Measurements from ENCODE around the gene LRRC31.
A peak's percentile ranks its signal among the peaks of the same experiment; 100 is the strongest.

The LRRC31 gene

GRCh38 chr3:169869484-169870220, at the start of gene LRRC31:
Gene LRRC31, minus strand, starts transcription at chr3:169869935. Its CDS starts 128 bp downstream, at chr3:169869807.
- DNase-seq (ENCODE audit: low read depth) = no peak
- no peak for TF ChIP-seq CTCF (IDR thresholded peaks at IDR 0.05; ENCODE audit: insufficient read depth, low read depth, low read length, missing control alignments)
- no peak within 1 kb of the TSS for H3K4me3 ChIP-seq (ENCODE audit: low read length)

- no peak for TF ChIP-seq CTCF (IDR thresholded peaks at IDR 0.05; ENCODE audit: insufficient read depth, low read depth, low read length, missing control alignments)
- H3K4me3 ChIP-seq (ENCODE audit: low read length) = no peak overlapping the region
- peak; percentile 45 for DNase-seq (ENCODE audit: low read depth)
These were observed 44.6 kb upstream of the LRRC31 start for GRCh38 chr3:169914321-169914720.

- no peak for TF ChIP-seq CTCF (IDR thresholded peaks at IDR 0.05; ENCODE audit: insufficient read depth, low read depth, low read length, missing control alignments)
- no peak overlapping the region for H3K4me3 ChIP-seq (ENCODE audit: low read length)
- no peak for DNase-seq (ENCODE audit: low read depth)
These were observed 43.6 kb upstream of the LRRC31 start for GRCh38 chr3:169913323-169913722.

- no peak within 1 kb of the TSS for H3K4me3 ChIP-seq (ENCODE audit: low read length)
- no peak for TF ChIP-seq CTCF (IDR thresholded peaks at IDR 0.05; ENCODE audit: insufficient read depth, low read depth, low read length, missing control alignments)
- DNase-seq (ENCODE audit: low read depth) = no peak
These were observed 41.5 kb upstream of the LRRC31 start, which contains the start of gene SAMD7 for GRCh38 chr3:169911272-169911671. Gene SAMD7, plus strand, starts transcription at chr3:169911572. Its CDS starts 7,927 bp downstream, at chr3:169919499.

GRCh38 chr3:169907944-169908343, 38.2 kb upstream of the LRRC31 start:
- DNase-seq (ENCODE audit: low read depth) = no peak
- TF ChIP-seq CTCF (IDR thresholded peaks at IDR 0.05; ENCODE audit: insufficient read depth, low read depth, low read length, missing control alignments) = no peak
- no peak overlapping the region for H3K4me3 ChIP-seq (ENCODE audit: low read length)

GRCh38 chr3:169907476-169907875, 37.7 kb upstream of the LRRC31 start:
- peak; percentile 14 for DNase-seq (ENCODE audit: low read depth)
- TF ChIP-seq CTCF (IDR thresholded peaks at IDR 0.05; ENCODE audit: insufficient read depth, low read depth, low read length, missing control alignments) = no peak
- no peak overlapping the region for H3K4me3 ChIP-seq (ENCODE audit: low read length)

GRCh38 chr3:169905404-169905803, 35.7 kb upstream of the LRRC31 start:
- DNase-seq (ENCODE audit: low read depth) = no peak
- H3K4me3 ChIP-seq (ENCODE audit: low read length) = no peak overlapping the region
- no peak for TF ChIP-seq CTCF (IDR thresholded peaks at IDR 0.05; ENCODE audit: insufficient read depth, low read depth, low read length, missing control alignments)

Measured in epithelial cell of esophagus (primary cell).